Spinal cord (tissue), 10 donors: Measurements from ENCODE around the gene UVRAG. TPM values are rescaled to one million over a fixed set of nuclear protein-coding genes. Genes with fewer than 3 reads are reported as not detected.

Experiments
- DNase-seq, 6 donors: peaks; one replicate each; pipeline versions ENCODE4 v3.0.0 to v3.0.0-alpha.2; 2013 to 2015; ENCODE audit warnings: low spot score in 6 of 6, low read depth in 4 of 6
- H3K27ac ChIP-seq: one replicate; pipeline ENCODE4 v1.5.1; 2013; ENCODE audit warnings: low read depth, low read length, control low read depth
- H3K27me3 ChIP-seq: one replicate; pipeline ENCODE4 v1.6.1; 2013; ENCODE audit warnings: low read length; ENCODE audit not compliant: control insufficient read depth, insufficient read depth
- H3K36me3 ChIP-seq: one replicate; pipeline ENCODE4 v1.6.1; 2013; ENCODE audit warnings: low read length; ENCODE audit not compliant: control insufficient read depth, insufficient read depth
- H3K4me1 ChIP-seq: one replicate; pipeline ENCODE4 v1.6.1; 2013; ENCODE audit warnings: low read length; ENCODE audit not compliant: control insufficient read depth, insufficient read depth
- H3K4me3 ChIP-seq: one replicate; pipeline ENCODE4 v1.5.1; 2013; ENCODE audit warnings: low read depth, low read length, control low read depth
- H3K9me3 ChIP-seq: one replicate; pipeline ENCODE4 v1.6.1; 2013; ENCODE audit warnings: low read length; ENCODE audit not compliant: control insufficient read depth, insufficient read depth
- WGBS: methylation state at CpG from one replicate; pipeline ENCODE4 v1.1.5; 2013; ENCODE audit warnings: missing lambda C conversion rate; ENCODE audit not compliant: insufficient coverage; 5-methylcytosine and 5-hydroxymethylcytosine counted together
- polyA plus RNA-seq, 2 donors: library from polyadenylated mRNA; unstranded; fragments of 120-200 nt; gene quantifications; one replicate each; pipeline ENCODE4 v1.2.1, GENCODE V29; 2013; ENCODE audit not compliant: insufficient read length in 2 of 2
- total RNA-seq, 2 donors: library from RNA; depleted of rRNA in 1 of 2; stranded (reverse); fragments of 120-200 nt in 1 of 2; fragments of >200 nt in 1 of 2; gene quantifications; one replicate each; pipeline versions ENCODE4 v1.2.3 to v1.2.4, GENCODE V29; 2013 to 2014
- donor health status: healthy.

UVRAG gene
- total and polyA plus RNA-seq, 4 donors: 17.8 to 40.8 (median 22.3) TPM

DNA sequence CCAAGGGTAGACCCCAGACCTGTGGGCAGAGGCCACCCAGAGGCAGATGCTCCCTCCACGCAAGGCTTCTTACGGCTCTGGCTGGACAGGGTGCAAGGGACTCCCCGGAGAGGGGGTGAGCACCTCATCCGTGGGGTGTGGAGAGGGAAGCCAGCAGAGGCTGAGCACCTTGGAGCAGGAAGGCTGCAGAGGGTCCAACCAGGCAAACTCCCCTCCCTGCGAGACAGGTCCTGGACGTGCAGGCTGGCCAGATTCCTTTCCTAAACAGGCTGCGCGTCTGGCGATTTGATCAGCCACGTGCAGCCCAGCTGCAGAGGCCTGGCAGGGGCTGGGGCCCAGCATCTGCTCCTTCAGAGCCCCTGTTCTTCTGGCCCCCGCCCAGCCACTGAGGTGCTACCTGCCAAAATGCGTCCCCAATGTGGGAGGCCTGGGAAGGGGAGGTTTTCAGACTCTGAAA is 342.0 kb downstream of the UVRAG start:
- H3K4me3 ChIP-seq: no peak overlapping the region
- H3K36me3 ChIP-seq: no peaks in the 10 kb centered on the region
- no peak overlapping the region for H3K27ac ChIP-seq
- H3K27me3 ChIP-seq: peaks cover 4% of the 10 kb centered on the region
- no peak for DNase-seq
- 67% methylated on average over 12 of the region's 12 CpGs for WGBS
- no peaks in the 10 kb centered on the region for H3K9me3 ChIP-seq
- peaks cover 63% of the 10 kb centered on the region for H3K4me1 ChIP-seq

- Histone ChIP-seq H3K27me3 (peaks cover 2% of the 10 kb centered on the region), H3K9me3 (no peaks in the 10 kb centered on the region), H3K4me1 (peaks cover 54% of the 10 kb centered on the region), H3K27ac (no peak overlapping the region), H3K4me3 (no peak overlapping the region), H3K36me3 (no peaks in the 10 kb centered on the region)
- DNase-seq: no peak
- WGBS: 77% methylated on average over 5 of the region's 7 CpGs
Observed at GRCh38 chr11:76157891-76158290, 342.9 kb downstream of the UVRAG start.

DNA sequence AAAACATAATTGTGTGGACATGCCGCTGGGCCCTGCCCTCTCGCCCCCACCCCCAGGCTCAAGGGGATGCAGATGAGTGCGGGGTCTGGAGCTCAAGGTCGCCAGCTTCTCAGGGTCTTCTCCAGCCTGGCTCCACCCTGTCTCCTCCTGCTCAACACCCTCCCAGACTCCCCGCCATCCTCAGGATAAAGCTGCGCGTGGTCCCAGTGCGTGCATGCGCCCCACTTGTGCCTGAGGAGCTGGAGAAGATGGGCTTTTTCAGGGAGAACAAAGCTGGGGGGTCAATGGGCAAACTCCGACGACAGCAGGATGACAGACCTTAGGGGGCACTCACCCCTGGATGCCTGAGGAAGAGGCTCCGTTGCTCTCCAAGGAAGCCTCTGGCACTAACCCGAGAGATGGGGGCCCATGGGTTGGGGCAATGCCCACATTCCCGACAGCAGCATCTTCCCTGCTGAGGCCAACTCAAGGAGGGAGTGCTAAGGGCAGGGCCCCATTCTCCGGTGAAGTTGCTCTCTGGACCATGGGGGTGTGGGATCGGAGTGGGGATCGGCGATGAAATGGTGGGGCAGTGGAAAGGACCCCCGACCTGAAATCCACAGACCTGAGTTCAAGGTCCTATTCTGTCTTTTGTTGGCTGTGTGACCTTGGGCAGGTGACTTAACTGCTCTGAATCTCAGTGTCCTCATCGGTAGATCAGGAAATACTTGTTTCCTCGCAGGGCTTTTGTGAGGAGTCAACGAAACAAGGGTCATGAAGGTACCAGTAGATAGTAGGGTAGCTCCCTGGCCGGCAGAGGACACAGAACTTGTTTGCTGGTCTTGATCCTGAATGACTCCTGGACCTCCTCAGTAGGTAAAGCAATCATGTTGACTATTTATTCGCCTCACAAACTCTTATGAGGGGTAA is 343.6 kb downstream of the UVRAG start:
- no peak for DNase-seq
- H3K27me3 ChIP-seq: peaks cover 2% of the 10 kb centered on the region

DNA sequence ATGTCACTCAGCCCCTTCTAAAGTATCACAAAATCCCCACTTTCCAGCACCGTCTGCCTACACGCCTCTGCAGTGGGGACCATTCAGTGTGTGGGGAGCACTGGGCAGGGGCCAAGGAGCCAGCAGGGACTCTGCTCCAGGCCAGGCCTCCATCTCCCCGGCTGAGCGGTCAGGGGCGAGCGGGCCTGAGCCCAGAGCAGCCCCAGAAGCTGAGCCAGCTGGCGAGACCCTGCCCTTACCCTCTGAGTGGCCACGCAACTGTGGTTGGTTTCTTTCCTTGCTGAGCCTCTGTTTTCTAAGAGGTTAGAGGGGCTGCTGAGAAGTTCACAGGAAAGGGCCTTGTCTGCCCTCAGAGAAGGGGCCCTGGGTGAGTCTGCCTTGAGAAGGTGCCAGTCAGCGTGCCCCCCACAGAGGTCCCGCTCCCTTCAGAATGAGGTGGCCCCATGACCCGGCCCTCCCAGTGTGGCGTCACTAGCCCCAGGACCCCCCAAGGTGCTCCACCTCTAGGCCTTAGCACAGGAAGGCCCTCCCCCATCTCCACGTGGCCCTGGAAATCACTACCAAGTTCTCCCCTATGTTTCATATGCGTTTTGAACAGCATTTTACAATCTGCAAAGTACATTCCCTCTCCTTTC is 344.4 kb downstream of the UVRAG start:
- H3K36me3 ChIP-seq: no peaks in the 10 kb centered on the region
- H3K4me1 ChIP-seq: peaks cover 40% of the 10 kb centered on the region
- H3K27me3 ChIP-seq: peaks cover 2% of the 10 kb centered on the region
- no peak overlapping the region for H3K4me3 ChIP-seq
- no peaks in the 10 kb centered on the region for H3K9me3 ChIP-seq
- no peak overlapping the region for H3K27ac ChIP-seq
- DNase-seq: no peak
- 80% methylated on average over 14 of the region's 14 CpGs for WGBS

More for the DNA sequence above, 343.6 kb downstream of the UVRAG start:
- no peaks in the 10 kb centered on the region for H3K9me3 ChIP-seq
- H3K4me3 ChIP-seq: no peak overlapping the region
- WGBS: 92% methylated on average over 22 of the region's 24 CpGs
- H3K36me3 ChIP-seq: no peaks in the 10 kb centered on the region
- H3K27ac ChIP-seq: no peak overlapping the region
- H3K4me1 ChIP-seq: peaks cover 46% of the 10 kb centered on the region

- Histone ChIP-seq H3K4me1 (peaks cover 39% of the 10 kb centered on the region), H3K4me3 (no peak overlapping the region), H3K9me3 (no peaks in the 10 kb centered on the region), H3K27ac (no peak overlapping the region), H3K27me3 (peaks cover 2% of the 10 kb centered on the region), H3K36me3 (no peaks in the 10 kb centered on the region)
- WGBS: 74% methylated on average over 12 of the region's 14 CpGs
- no peak for DNase-seq
Observed at GRCh38 chr11:76159983-76160661, 345.1 kb downstream of the UVRAG start.

GRCh38 chr11:76160856-76161255 is 345.8 kb downstream of the UVRAG start:
- 82% methylated on average over 5 of the region's 8 CpGs for WGBS
- no peaks in the 10 kb centered on the region for H3K36me3 ChIP-seq
- peaks cover 37% of the 10 kb centered on the region for H3K4me1 ChIP-seq
- no peaks in the 10 kb centered on the region for H3K9me3 ChIP-seq
- H3K27ac ChIP-seq: no peak overlapping the region
- H3K27me3 ChIP-seq: peaks cover 2% of the 10 kb centered on the region
- no peak for DNase-seq
- no peak overlapping the region for H3K4me3 ChIP-seq

GRCh38 chr11:76161261-76161961 is 346.4 kb downstream of the UVRAG start:
- no peaks in the 10 kb centered on the region for H3K9me3 ChIP-seq

GRCh38 chr11:76162336-76163288 is 347.6 kb downstream of the UVRAG start:
- peaks cover 2% of the 10 kb centered on the region for H3K27me3 ChIP-seq
- H3K4me3 ChIP-seq: no peak overlapping the region
- no peak for DNase-seq
- peaks cover 28% of the 10 kb centered on the region for H3K4me1 ChIP-seq
- WGBS: 83% methylated on average over 9 of the region's 15 CpGs
- no peaks in the 10 kb centered on the region for H3K36me3 ChIP-seq
- H3K27ac ChIP-seq: no peak overlapping the region
- H3K9me3 ChIP-seq: no peaks in the 10 kb centered on the region

More at GRCh38 chr11:76161261-76161961, 346.4 kb downstream of the UVRAG start:
- Histone ChIP-seq H3K4me1 (peaks cover 35% of the 10 kb centered on the region), H3K36me3 (no peaks in the 10 kb centered on the region), H3K27me3 (peaks cover 2% of the 10 kb centered on the region), H3K4me3 (no peak overlapping the region), H3K27ac (no peak overlapping the region)
- whole genome bisulfite sequencing: 22% methylated on average over 17 of the region's 24 CpGs
- DNase-seq: peak in 3 of 6 donors; percentile 22 to 88 (median 84)
